ENCODE results near the gene ACSS1.

ACSS1 gene

GRCh38 chr20:25030649-25031207, 27.2 kb downstream of the ACSS1 start:
- TF ChIP-seq ZNF274 (IDR thresholded peaks at IDR 0.05; ENCODE audit: low read depth, low read length) = no peak
- no peak overlapping the region for H3K4me3 ChIP-seq (ENCODE audit: low read length)

GRCh38 chr20:25030007-25030648, 27.8 kb downstream of the ACSS1 start:
- no peak for TF ChIP-seq ZNF274 (IDR thresholded peaks at IDR 0.05; ENCODE audit: low read depth, low read length)
- H3K4me3 ChIP-seq (ENCODE audit: low read length) = no peak overlapping the region

- no peak for TF ChIP-seq ZNF274 (IDR thresholded peaks at IDR 0.05; ENCODE audit: low read depth, low read length)
These were observed 31.8 kb downstream of the ACSS1 start for GRCh38 chr20:25025986-25026605.

GRCh38 chr20:25025091-25025861, 32.7 kb downstream of the ACSS1 start:
- H3K4me3 ChIP-seq (ENCODE audit: low read length) = no peak overlapping the region
- no peak for TF ChIP-seq ZNF274 (IDR thresholded peaks at IDR 0.05; ENCODE audit: low read depth, low read length)

More at GRCh38 chr20:25025986-25026605, 31.8 kb downstream of the ACSS1 start:
- no peak overlapping the region for H3K4me3 ChIP-seq (ENCODE audit: low read length)

GRCh38 chr20:25024171-25024570, 33.8 kb downstream of the ACSS1 start:
- no peak overlapping the region for H3K4me3 ChIP-seq (ENCODE audit: low read length)
- TF ChIP-seq ZNF274 (IDR thresholded peaks at IDR 0.05; ENCODE audit: low read depth, low read length) = no peak

- H3K4me3 ChIP-seq (ENCODE audit: low read length) = no peak overlapping the region
- TF ChIP-seq ZNF274 (IDR thresholded peaks at IDR 0.05; ENCODE audit: low read depth, low read length) = no peak
These were observed 34.6 kb downstream of the ACSS1 start for GRCh38 chr20:25023356-25023755.

GRCh38 chr20:25022680-25023079, 35.3 kb downstream of the ACSS1 start:
- no peak for TF ChIP-seq ZNF274 (IDR thresholded peaks at IDR 0.05; ENCODE audit: low read depth, low read length)

GRCh38 chr20:25021336-25021735, 36.6 kb downstream of the ACSS1 start:
- no peak for TF ChIP-seq ZNF274 (IDR thresholded peaks at IDR 0.05; ENCODE audit: low read depth, low read length)

More at GRCh38 chr20:25022680-25023079, 35.3 kb downstream of the ACSS1 start:
- H3K4me3 ChIP-seq (ENCODE audit: low read length) = no peak overlapping the region

GRCh38 chr20:25020901-25021301, 37.0 kb downstream of the ACSS1 start:
- no peak overlapping the region for H3K4me3 ChIP-seq (ENCODE audit: low read length)
- TF ChIP-seq ZNF274 (IDR thresholded peaks at IDR 0.05; ENCODE audit: low read depth, low read length) = no peak

More at GRCh38 chr20:25021336-25021735, 36.6 kb downstream of the ACSS1 start:
- H3K4me3 ChIP-seq (ENCODE audit: low read length) = no peak overlapping the region

- no peak overlapping the region for H3K4me3 ChIP-seq (ENCODE audit: low read length)
- no peak for TF ChIP-seq ZNF274 (IDR thresholded peaks at IDR 0.05; ENCODE audit: low read depth, low read length)
These were observed 37.6 kb downstream of the ACSS1 start for GRCh38 chr20:25020345-25020744.

- no peak overlapping the region for H3K4me3 ChIP-seq (ENCODE audit: low read length)
- no peak for TF ChIP-seq ZNF274 (IDR thresholded peaks at IDR 0.05; ENCODE audit: low read depth, low read length)
These were observed 38.4 kb downstream of the ACSS1 start for GRCh38 chr20:25019381-25020155.

GRCh38 chr20:25018841-25019240, 39.1 kb downstream of the ACSS1 start:
- TF ChIP-seq ZNF274 (IDR thresholded peaks at IDR 0.05; ENCODE audit: low read depth, low read length) = no peak
- H3K4me3 ChIP-seq (ENCODE audit: low read length) = no peak overlapping the region

- H3K4me3 ChIP-seq (ENCODE audit: low read length) = no peak overlapping the region
These were observed 39.5 kb downstream of the ACSS1 start for GRCh38 chr20:25018425-25018824.

More at GRCh38 chr20:25018425-25018824, 39.5 kb downstream of the ACSS1 start:
- no peak for TF ChIP-seq ZNF274 (IDR thresholded peaks at IDR 0.05; ENCODE audit: low read depth, low read length)

Measured in GM08714 (cell line).